Stimulated activated CD8-positive, alpha-beta memory T cell treated with anti-CD3 and anti-CD28 coated beads, Interleukin-7, amount 100 ng/mL, for 1 hour (primary cell): Measurements from ENCODE around the gene TXNDC5.
"Not testable (repeated sequence)": the region's sequence is repeated elsewhere in the genome, so short reads cannot be mapped to it uniquely, and the experiment has no call there.

Experiments
- DNase-seq, 2 donors: peaks; one replicate each; pipeline ENCODE4 v3.0.0-alpha.2; 2020; ENCODE audit warnings: low read depth in 2 of 2

Gene TXNDC5

GRCh38 chr6:7895125-7895423, 15.5 kb downstream of the TXNDC5 start:
- no peak for DNase-seq

GRCh38 chr6:7894262-7895124, 16.1 kb downstream of the TXNDC5 start:
- DNase-seq = no peak

- no peak for DNase-seq
Observed at GRCh38 chr6:7893342-7893741, 17.2 kb downstream of the TXNDC5 start.

- DNase-seq = not testable (repeated sequence)
Observed at GRCh38 chr6:7892367-7892766, 18.2 kb downstream of the TXNDC5 start.

- DNase-seq = no peak
Observed at GRCh38 chr6:7891078-7891872, 19.3 kb downstream of the TXNDC5 start.

- no peak for DNase-seq
Observed at GRCh38 chr6:7888587-7889357, 21.8 kb downstream of the TXNDC5 start.

GRCh38 chr6:7887278-7887991, 23.2 kb downstream of the TXNDC5 start:
- no peak for DNase-seq

- no peak for DNase-seq
Observed at GRCh38 chr6:7886132-7886531, 24.5 kb downstream of the TXNDC5 start.

- DNase-seq = no peak
Observed at GRCh38 chr6:7883381-7883780, 27.2 kb downstream of the TXNDC5 start.

GRCh38 chr6:7882505-7883257, 27.9 kb downstream of the TXNDC5 start:
- no peak for DNase-seq

GRCh38 chr6:7881765-7882500, 28.7 kb downstream of the TXNDC5 start:
- DNase-seq = no peak

- no peak for DNase-seq
Observed at GRCh38 chr6:7880718-7881107, 29.9 kb downstream of the TXNDC5 start.

GRCh38 chr6:7879980-7880717, 30.4 kb downstream of the TXNDC5 start:
- DNase-seq = no peak

- DNase-seq = no peak
Observed at GRCh38 chr6:7879579-7879978, 31.0 kb downstream of the TXNDC5 start.

GRCh38 chr6:7879043-7879442, 31.5 kb downstream of the TXNDC5 start:
- DNase-seq = no peak

- no peak for DNase-seq
Observed at GRCh38 chr6:7878401-7878964, 32.1 kb downstream of the TXNDC5 start.

GRCh38 chr6:7868926-7869325, 41.7 kb downstream of the TXNDC5 start:
- DNase-seq = no peak

- DNase-seq = no peak
Observed at GRCh38 chr6:7866526-7866925, 44.1 kb downstream of the TXNDC5 start.

GRCh38 chr6:7865781-7866180, 44.8 kb downstream of the TXNDC5 start:
- no peak for DNase-seq
